Neural cell (in vitro differentiated cells): ENCODE results near the gene KIRREL3. TPM values are rescaled to one million over a fixed set of nuclear protein-coding genes. Genes with fewer than 3 reads are reported as not detected.

Experiments
- H2AFZ ChIP-seq: fragments of 200-600, 300-800 bp; sonication (generic), shearing (Covaris generic); 2 replicates; pipeline ENCODE4 v1.6.0; 2014; ENCODE audit warnings: low read depth, mild to moderate bottlenecking, antibody characterized with exemption, low read length, moderate library complexity
- H3F3A ChIP-seq: fragments of 200-600 bp; shearing (Covaris generic); 2 replicates; pipeline ENCODE4 v1.6.1; 2016; ENCODE audit warnings: mild to moderate bottlenecking, moderate library complexity, mixed read lengths, antibody characterized with exemption, low read length; ENCODE audit not compliant: insufficient read depth, poor library complexity, severe bottlenecking
- H3K27ac ChIP-seq: fragments of 200-600, 300-800 bp; sonication (generic), shearing (Covaris generic); 2 replicates; pipeline ENCODE4 v1.5.1; 2014; ENCODE audit warnings: mild to moderate bottlenecking, low read length, moderate library complexity
- H3K27me3 ChIP-seq: fragments of 300-800, 200-600 bp; sonication (generic), shearing (Covaris generic); 2 replicates; pipeline ENCODE4 v1.6.0; 2014; ENCODE audit warnings: mild to moderate bottlenecking, low read depth, low read length, moderate library complexity; ENCODE audit not compliant: insufficient read depth
- H3K36me3 ChIP-seq: fragments of 300-800, 200-600 bp; sonication (generic), shearing (Covaris generic); 2 replicates; pipeline ENCODE4 v1.5.1; 2014; ENCODE audit warnings: mild to moderate bottlenecking, antibody characterized with exemption, low read length, moderate library complexity; ENCODE audit not compliant: insufficient read depth
- H3K4me2 ChIP-seq: fragments of 300-800, 200-600 bp; sonication (generic), shearing (Covaris generic); 2 replicates; pipeline ENCODE4 v1.6.0; 2014; ENCODE audit warnings: mild to moderate bottlenecking, low read length
- H3K4me3 ChIP-seq: fragments of 300-800, 200-600 bp; sonication (generic), shearing (Covaris generic); 2 replicates; pipeline ENCODE4 v1.5.1; 2014; ENCODE audit warnings: mild to moderate bottlenecking, low read length, moderate library complexity
- H3K79me2 ChIP-seq: fragments of 200-600 bp; shearing (Covaris generic); replicated peaks from 2 replicates; pipeline ENCODE4 v1.6.0; 2014; ENCODE audit warnings: mild to moderate bottlenecking, low read length, moderate library complexity; ENCODE audit not compliant: insufficient read depth
- H3K9ac ChIP-seq: fragments of 300-800, 200-600 bp; sonication (generic), shearing (Covaris generic); 2 replicates; pipeline ENCODE4 v1.6.1; 2016; ENCODE audit warnings: mild to moderate bottlenecking, low read length, mixed read lengths
- H3K9me2 ChIP-seq: fragments of 200-600 bp; shearing (Covaris generic); 2 replicates; pipeline ENCODE4 v1.6.1; 2016; ENCODE audit warnings: mild to moderate bottlenecking, low read length, mixed read lengths; ENCODE audit not compliant: insufficient read depth
- H3K9me3 ChIP-seq: fragments of 200-600, 300-800 bp; sonication (generic), shearing (Covaris generic); 2 replicates; pipeline ENCODE4 v1.6.1; 2016; ENCODE audit warnings: mild to moderate bottlenecking, mixed run types, low read length, moderate library complexity, mixed read lengths
- H4K20me1 ChIP-seq: fragments of 200-600 bp; shearing (Covaris generic); 2 replicates; pipeline ENCODE4 v1.6.1; 2016; ENCODE audit warnings: mild to moderate bottlenecking, mixed run types; ENCODE audit not compliant: insufficient read depth
- CTCF ChIP-seq: fragments of 450-650 bp; IDR thresholded peaks from 2 replicates; pipeline ENCODE4 v1.5.1; 2014; ENCODE audit warnings: antibody characterized with exemption, mild to moderate bottlenecking, moderate library complexity; ENCODE audit not compliant: poor library complexity, severe bottlenecking
- EP300 ChIP-seq: fragments of 450-650 bp; conservative IDR thresholded peaks from 2 replicates; pipeline ENCODE4 v1.6.1; 2014; ENCODE audit warnings: antibody characterized with exemption, mild to moderate bottlenecking, moderate library complexity; ENCODE audit not compliant: poor library complexity, severe bottlenecking
- EZH2 ChIP-seq: fragments of 200-600, 300-800 bp; shearing (Covaris generic), sonication (generic); IDR thresholded peaks from 2 replicates; pipeline ENCODE4 v1.6.1; 2014; ENCODE audit warnings: antibody characterized with exemption, low read length, borderline replicate concordance, mild to moderate bottlenecking; ENCODE audit not compliant: insufficient read depth, poor library complexity, severe bottlenecking
- MXI1 ChIP-seq: fragments of 450-650 bp; conservative IDR thresholded peaks from 2 replicates; pipeline ENCODE4 v1.6.1; 2014; ENCODE audit warnings: antibody characterized with exemption, mild to moderate bottlenecking; ENCODE audit not compliant: poor library complexity, severe bottlenecking
- POLR2AphosphoS5 ChIP-seq: IDR thresholded peaks from 2 replicates; pipeline ENCODE4 v1.6.1; 2012
- RAD21 ChIP-seq: fragments of 450-650 bp; conservative IDR thresholded peaks from 2 replicates; pipeline ENCODE4 v1.6.1; 2014; ENCODE audit warnings: antibody characterized with exemption, mild to moderate bottlenecking, moderate library complexity
- REST ChIP-seq: IDR thresholded peaks from 2 replicates; pipeline ENCODE4 v1.6.1; 2012; ENCODE audit warnings: borderline replicate concordance
- SMC3 ChIP-seq: fragments of 450-650 bp; conservative IDR thresholded peaks from 2 replicates; pipeline ENCODE4 v1.6.1; 2014; ENCODE audit warnings: antibody characterized with exemption, mild to moderate bottlenecking, moderate library complexity; ENCODE audit not compliant: poor library complexity
- TAF1 ChIP-seq: IDR thresholded peaks from 2 replicates; pipeline ENCODE4 v1.6.1; 2012; ENCODE audit warnings: low read depth
- polyA plus RNA-seq: library from polyadenylated mRNA; depleted of rRNA; stranded (reverse); fragments of >200 nt; gene quantifications from 2 replicates; pipeline ENCODE4 v1.2.3, GENCODE V29; 2014

The KIRREL3 gene
- polyA plus RNA-seq, 1 donor from 2014 or later, result 23.8 TPM

- H4K20me1 ChIP-seq, result no peaks in the 10 kb centered on the region
- no peaks in the 10 kb centered on the region for H3K9me3 ChIP-seq
- H2AFZ ChIP-seq, result peak overlapping the region; percentile 53
- H3K9ac ChIP-seq, result peak overlapping the region; percentile 67
- no peaks in the 10 kb centered on the region for H3F3A ChIP-seq
- peak overlapping the region; percentile 68 for H3K4me3 ChIP-seq
- H3K4me2 ChIP-seq, result no peak overlapping the region
- H3K36me3 ChIP-seq, result no peaks in the 10 kb centered on the region
- H3K79me2 ChIP-seq, result no peaks in the 10 kb centered on the region
- H3K9me2 ChIP-seq, result no peaks in the 10 kb centered on the region
- H3K27me3 ChIP-seq, result peaks cover 19% of the 10 kb centered on the region
- TF ChIP-seq EZH2 (no peak), RAD21 (peak; percentile 82), SMC3 (peak; percentile 87), MXI1 (peak; percentile 62), CTCF (peak; percentile 92), POLR2AphosphoS5 (no peak)
- no peak overlapping the region for H3K27ac ChIP-seq
These were observed 2.9 kb upstream of the KIRREL3 start for GRCh38 chr11:127003260-127003981.

GRCh38 chr11:127002669-127003259 lies 2.2 kb upstream of the KIRREL3 start:
- TF ChIP-seq EP300 (no peak), SMC3 (no peak), TAF1 (no peak), EZH2 (no peak), RAD21 (no peak), CTCF (no peak), MXI1 (no peak), REST (no peak), POLR2AphosphoS5 (no peak)
- Histone ChIP-seq H2AFZ (peak overlapping the region; percentile 53), H3K4me2 (no peak overlapping the region), H3K4me3 (peak overlapping the region; percentile 68), H3F3A (no peaks in the 10 kb centered on the region), H3K27ac (no peak overlapping the region), H3K9me2 (no peaks in the 10 kb centered on the region), H3K36me3 (no peaks in the 10 kb centered on the region), H3K79me2 (peaks cover 3% of the 10 kb centered on the region), H4K20me1 (no peaks in the 10 kb centered on the region), H3K9me3 (no peaks in the 10 kb centered on the region), H3K27me3 (peaks cover 19% of the 10 kb centered on the region), H3K9ac (peak overlapping the region; percentile 67)
